ENCODE data around the gene SWI5.

The SWI5 gene

DNA sequence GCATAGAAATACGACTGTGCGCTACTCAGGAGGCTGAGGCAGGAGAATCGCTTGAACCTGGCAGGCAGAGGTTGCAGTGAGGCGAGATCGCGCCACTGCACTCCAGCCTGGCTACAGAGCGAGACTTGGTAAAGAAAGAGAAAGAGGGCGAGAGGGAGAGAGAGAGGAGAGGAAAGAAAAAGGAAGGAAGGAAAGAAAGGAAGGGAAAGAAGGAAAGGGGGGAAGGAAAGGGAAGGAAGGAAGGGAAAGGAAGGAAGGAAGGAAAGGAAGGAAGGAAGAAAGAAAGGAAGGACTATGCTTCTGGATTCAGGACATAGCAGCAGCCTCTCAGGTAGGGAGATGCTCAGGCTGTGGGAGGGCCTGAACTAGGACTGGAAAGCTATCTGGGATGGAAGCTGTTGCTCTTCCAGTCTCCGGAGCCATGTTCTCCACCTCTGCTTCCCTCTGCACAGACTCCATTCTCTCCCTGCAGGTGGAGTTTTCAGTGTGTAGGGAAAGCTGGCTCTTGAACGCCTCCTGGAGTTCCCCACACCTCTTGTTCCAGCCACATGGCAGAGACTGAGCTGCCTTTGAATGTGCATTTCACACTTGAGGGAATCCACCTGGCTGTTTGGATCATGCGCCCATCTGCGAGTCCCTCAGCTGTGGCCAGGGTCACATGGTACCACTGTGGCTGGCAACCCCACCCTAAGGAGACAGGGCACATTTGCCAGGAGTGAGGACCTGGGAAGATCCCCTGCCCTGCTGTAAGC, 9.1 kb downstream of the SWI5 start:
- TF ChIP-seq FOXM1 (IDR thresholded peaks at IDR 0.05; ENCODE audit: borderline replicate concordance, low read depth) = no peak
- TF ChIP-seq TEAD4 (IDR thresholded peaks at IDR 0.05) = no peak
- TF ChIP-seq EGR1 (IDR thresholded peaks at IDR 0.05) = no peak
- TF ChIP-seq CEBPB (IDR thresholded peaks at IDR 0.05) = no peak
- TF ChIP-seq, protein P1, sequence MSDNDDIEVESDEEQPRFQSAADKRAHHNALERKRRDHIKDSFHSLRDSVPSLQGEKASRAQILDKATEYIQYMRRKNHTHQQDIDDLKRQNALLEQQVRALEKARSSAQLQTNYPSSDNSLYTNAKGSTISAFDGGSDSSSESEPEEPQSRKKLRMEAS (IDR thresholded peaks at IDR 0.05) = no peak
- no peak for TF ChIP-seq EP300 (IDR thresholded peaks at IDR 0.05; ENCODE audit: borderline replicate concordance)
- no peak for TF ChIP-seq TCF12 (IDR thresholded peaks at IDR 0.05; ENCODE audit: low read depth)
- TF ChIP-seq ZBTB7A (IDR thresholded peaks at IDR 0.05; ENCODE audit: low read depth) = no peak
- no peak for TF ChIP-seq TAF1 (IDR thresholded peaks at IDR 0.05; ENCODE audit: low read depth)

DNA sequence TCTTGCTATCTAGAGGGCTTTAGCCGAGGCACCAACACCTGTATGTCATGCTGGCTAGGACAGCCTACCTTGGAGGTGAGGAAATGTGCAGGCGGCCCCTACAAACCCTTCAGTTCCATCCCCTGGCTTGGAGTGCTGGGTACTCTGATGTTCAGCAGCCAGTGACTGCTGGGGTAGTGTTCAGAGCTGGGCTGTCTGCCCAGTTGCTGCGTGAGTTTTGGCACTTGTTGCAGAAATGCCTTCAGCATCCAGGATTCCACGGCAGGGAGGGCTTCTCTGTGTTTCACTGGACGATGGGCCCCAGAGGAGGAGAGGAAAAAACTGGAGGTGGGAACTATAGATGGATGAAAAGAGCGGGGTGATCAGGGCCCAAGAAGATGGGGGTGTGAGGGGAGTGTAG, 10.4 kb downstream of the SWI5 start:
- TF ChIP-seq YY1 (IDR thresholded peaks at IDR 0.05; ENCODE audit: low read depth) (no peak), TAF1 (IDR thresholded peaks at IDR 0.05; ENCODE audit: low read depth) (no peak), EP300 (IDR thresholded peaks at IDR 0.05; ENCODE audit: borderline replicate concordance) (no peak), ZBTB7A (IDR thresholded peaks at IDR 0.05; ENCODE audit: low read depth) (no peak), RAD21 (IDR thresholded peaks at IDR 0.05; ENCODE audit: low read depth) (no peak), CEBPB (IDR thresholded peaks at IDR 0.05) (no peak)
- TF ChIP-seq, protein P2, sequence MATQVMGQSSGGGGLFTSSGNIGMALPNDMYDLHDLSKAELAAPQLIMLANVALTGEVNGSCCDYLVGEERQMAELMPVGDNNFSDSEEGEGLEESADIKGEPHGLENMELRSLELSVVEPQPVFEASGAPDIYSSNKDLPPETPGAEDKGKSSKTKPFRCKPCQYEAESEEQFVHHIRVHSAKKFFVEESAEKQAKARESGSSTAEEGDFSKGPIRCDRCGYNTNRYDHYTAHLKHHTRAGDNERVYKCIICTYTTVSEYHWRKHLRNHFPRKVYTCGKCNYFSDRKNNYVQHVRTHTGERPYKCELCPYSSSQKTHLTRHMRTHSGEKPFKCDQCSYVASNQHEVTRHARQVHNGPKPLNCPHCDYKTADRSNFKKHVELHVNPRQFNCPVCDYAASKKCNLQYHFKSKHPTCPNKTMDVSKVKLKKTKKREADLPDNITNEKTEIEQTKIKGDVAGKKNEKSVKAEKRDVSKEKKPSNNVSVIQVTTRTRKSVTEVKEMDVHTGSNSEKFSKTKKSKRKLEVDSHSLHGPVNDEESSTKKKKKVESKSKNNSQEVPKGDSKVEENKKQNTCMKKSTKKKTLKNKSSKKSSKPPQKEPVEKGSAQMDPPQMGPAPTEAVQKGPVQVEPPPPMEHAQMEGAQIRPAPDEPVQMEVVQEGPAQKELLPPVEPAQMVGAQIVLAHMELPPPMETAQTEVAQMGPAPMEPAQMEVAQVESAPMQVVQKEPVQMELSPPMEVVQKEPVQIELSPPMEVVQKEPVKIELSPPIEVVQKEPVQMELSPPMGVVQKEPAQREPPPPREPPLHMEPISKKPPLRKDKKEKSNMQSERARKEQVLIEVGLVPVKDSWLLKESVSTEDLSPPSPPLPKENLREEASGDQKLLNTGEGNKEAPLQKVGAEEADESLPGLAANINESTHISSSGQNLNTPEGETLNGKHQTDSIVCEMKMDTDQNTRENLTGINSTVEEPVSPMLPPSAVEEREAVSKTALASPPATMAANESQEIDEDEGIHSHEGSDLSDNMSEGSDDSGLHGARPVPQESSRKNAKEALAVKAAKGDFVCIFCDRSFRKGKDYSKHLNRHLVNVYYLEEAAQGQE (IDR thresholded peaks at IDR 0.05; ENCODE audit: low read depth) = no peak

DNA sequence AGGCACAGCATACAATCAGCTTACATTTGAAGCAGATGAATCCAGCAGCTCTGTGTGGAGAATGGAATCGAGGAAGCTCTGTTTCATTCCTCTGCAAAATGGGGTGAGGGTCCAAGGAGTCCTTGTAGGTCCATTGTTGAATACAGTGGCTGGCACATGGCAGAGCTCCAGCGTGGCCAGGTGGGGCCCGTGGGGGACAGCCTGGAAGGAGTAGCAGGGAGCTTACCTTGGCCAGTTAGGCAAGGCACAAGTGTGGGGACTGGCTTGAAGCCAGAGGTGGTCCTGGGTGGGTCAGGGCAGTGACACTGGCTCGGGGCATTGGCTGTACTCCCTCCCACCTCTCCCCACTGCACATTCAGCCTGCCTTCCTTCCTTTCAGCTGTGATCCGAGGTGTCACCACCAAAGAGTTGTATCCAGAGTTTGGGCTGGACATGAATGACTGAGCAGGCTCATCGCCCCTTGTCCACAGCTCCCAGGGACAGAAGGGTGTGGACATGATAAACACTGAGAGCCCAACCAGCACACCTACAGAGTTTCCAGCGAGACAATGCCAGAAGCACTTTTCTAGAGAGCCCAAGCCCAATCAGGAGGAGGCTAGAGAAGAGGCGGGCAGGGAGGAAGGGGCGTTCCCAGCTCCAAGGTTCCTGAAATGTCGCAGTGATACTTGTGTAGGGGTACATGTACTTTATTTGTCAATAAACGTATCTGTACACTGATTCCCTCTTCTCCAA, 12.4 kb downstream of the SWI5 start:
- no peak for TF ChIP-seq YY1 (IDR thresholded peaks at IDR 0.05; ENCODE audit: low read depth)
- no peak for TF ChIP-seq EGR1 (IDR thresholded peaks at IDR 0.05)
- no peak for TF ChIP-seq CREB1 (IDR thresholded peaks at IDR 0.05; ENCODE audit: low read depth)
- no peak for TF ChIP-seq CEBPB (IDR thresholded peaks at IDR 0.05)
- no peak for TF ChIP-seq NFIC (IDR thresholded peaks at IDR 0.05)
- TF ChIP-seq, protein P1 (IDR thresholded peaks at IDR 0.05) = no peak
- TF ChIP-seq, protein P2 (IDR thresholded peaks at IDR 0.05; ENCODE audit: low read depth) = no peak
- no peak for TF ChIP-seq EP300 (IDR thresholded peaks at IDR 0.05; ENCODE audit: borderline replicate concordance)
- TF ChIP-seq, protein P3, sequence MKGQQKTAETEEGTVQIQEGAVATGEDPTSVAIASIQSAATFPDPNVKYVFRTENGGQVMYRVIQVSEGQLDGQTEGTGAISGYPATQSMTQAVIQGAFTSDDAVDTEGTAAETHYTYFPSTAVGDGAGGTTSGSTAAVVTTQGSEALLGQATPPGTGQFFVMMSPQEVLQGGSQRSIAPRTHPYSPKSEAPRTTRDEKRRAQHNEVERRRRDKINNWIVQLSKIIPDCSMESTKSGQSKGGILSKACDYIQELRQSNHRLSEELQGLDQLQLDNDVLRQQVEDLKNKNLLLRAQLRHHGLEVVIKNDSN (IDR thresholded peaks at IDR 0.05) = no peak
- no peak for TF ChIP-seq TAF1 (IDR thresholded peaks at IDR 0.05; ENCODE audit: low read depth)
- TF ChIP-seq TCF12 (IDR thresholded peaks at IDR 0.05; ENCODE audit: low read depth) = no peak
- no peak for TF ChIP-seq ZBTB7A (IDR thresholded peaks at IDR 0.05; ENCODE audit: low read depth)
- no peak for TF ChIP-seq FOXM1 (IDR thresholded peaks at IDR 0.05; ENCODE audit: borderline replicate concordance, low read depth)
- TF ChIP-seq RAD21 (IDR thresholded peaks at IDR 0.05; ENCODE audit: low read depth) = no peak
- no peak for TF ChIP-seq TEAD4 (IDR thresholded peaks at IDR 0.05)

DNA sequence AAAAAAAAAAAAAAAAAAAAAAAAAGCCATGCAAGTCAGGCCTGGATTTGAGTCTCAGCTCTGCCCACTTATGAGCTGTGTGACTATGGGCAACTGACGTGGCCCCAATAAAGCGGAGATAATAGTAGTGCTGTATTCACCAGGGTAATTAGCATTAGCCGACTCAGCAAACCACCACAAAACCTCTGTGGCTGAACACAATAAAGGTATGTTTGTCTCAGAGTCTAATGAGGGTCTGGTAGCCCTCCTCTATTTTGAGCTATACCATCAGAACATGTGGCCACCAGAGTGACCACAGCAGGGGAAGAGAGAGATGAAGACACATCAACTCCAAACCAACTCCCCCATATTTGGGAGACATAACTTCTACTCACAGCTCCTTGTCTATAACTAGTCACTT, 15.9 kb downstream of the SWI5 start:
- TF ChIP-seq RAD21 (IDR thresholded peaks at IDR 0.05; ENCODE audit: low read depth) (no peak), FOXM1 (IDR thresholded peaks at IDR 0.05; ENCODE audit: borderline replicate concordance, low read depth) (no peak), YY1 (IDR thresholded peaks at IDR 0.05; ENCODE audit: low read depth) (no peak), NFIC (IDR thresholded peaks at IDR 0.05) (no peak), EP300 (IDR thresholded peaks at IDR 0.05; ENCODE audit: borderline replicate concordance) (no peak)
- TF ChIP-seq, protein P1 (IDR thresholded peaks at IDR 0.05) = no peak

DNA sequence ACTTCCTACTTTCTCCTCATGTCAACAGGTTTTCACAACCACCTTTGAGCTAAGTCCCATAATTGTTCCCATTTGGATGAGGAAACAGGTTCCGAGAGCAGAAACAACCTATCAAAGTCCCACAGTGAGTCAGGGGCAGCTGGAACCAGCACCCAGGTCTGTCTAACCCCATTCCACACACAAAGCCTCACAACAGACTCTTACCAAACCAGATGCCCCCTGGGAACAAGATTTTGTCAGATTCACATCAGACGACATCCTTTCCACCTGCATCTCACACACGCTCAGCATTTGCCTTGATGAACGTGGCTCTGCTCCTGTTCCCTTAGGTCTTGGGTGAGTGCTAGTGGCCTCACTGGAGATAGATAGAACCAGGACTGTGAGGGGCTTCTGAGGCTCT, 17.0 kb downstream of the SWI5 start:
- TF ChIP-seq NFIC (IDR thresholded peaks at IDR 0.05) (no peak), TCF12 (IDR thresholded peaks at IDR 0.05; ENCODE audit: low read depth) (no peak), FOXM1 (IDR thresholded peaks at IDR 0.05; ENCODE audit: borderline replicate concordance, low read depth) (no peak), TEAD4 (IDR thresholded peaks at IDR 0.05) (no peak), CEBPB (IDR thresholded peaks at IDR 0.05) (no peak), TAF1 (IDR thresholded peaks at IDR 0.05; ENCODE audit: low read depth) (no peak), CREB1 (IDR thresholded peaks at IDR 0.05; ENCODE audit: low read depth) (no peak)
- TF ChIP-seq, protein P3 (IDR thresholded peaks at IDR 0.05) = no peak

Data from Ishikawa (cell line).